GM19035 (cell line): ENCODE results near the gene ZNRF3.
"Not testable (repeated sequence)": the region's sequence is repeated elsewhere in the genome, so short reads cannot be mapped to it uniquely, and the experiment has no call there.

ENCODE experiments used
- ATAC-seq: cut with Tn5 transposase; IDR thresholded peaks from one replicate; pipeline ENCODE4 v1.9.1; 2021; ENCODE audit not compliant: unreplicated experiment

The ZNRF3 gene

GRCh38 chr22:28883917-28884746, 760 bp downstream of the ZNRF3 start:
- ATAC-seq: no peak

DNA sequence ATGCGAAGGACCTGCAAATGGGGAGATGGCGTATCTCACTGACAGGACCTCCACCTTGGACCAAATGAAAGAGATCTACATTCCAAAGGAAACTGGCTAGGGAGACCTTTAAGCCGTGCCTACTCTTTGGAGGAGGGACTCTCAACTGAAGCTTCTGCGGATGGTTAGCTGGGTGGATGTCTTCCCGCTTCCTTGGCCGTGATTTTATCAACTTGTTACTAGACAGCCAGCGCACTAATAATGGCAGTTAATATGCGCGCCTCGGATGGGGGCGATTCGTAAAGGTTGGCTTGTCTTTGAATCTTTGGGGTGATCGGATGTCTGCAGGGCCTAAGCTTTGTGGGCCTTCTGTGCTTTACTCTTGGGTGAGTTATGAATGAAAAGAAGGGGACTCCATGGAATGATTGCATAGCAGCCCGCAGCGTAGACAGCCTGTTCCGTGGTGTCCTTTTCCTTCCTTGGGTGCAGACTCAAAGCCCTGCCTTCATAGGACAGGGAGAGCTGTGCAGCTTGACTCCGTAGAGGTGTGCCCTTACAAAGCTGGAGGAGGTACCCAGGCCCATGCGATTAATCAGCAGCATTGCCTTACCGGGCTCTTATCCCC, 1.5 kb downstream of the ZNRF3 start:
- no peak for ATAC-seq

GRCh38 chr22:28885939-28886338, 2.6 kb downstream of the ZNRF3 start:
- ATAC-seq: no peak

DNA sequence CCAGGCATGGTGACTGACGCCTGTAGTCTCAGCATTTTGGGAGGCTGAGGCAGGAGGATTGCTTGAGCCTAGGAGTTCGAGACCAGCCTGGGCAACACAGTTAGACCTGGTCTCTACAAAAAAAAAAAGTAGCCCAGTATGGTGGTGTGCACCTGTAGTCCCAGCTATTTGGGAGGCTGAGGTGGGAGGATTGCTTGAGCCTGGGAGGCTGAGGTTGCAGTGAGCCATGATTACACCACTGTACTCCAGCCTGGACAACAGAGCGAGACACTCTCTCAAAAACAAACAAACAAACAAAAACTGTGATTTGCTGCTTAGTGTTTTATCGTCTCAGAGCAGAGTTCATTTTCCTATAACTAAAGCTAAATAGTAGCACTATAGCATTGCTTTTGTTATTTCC, 3.3 kb downstream of the ZNRF3 start:
- not testable (repeated sequence) for ATAC-seq

DNA sequence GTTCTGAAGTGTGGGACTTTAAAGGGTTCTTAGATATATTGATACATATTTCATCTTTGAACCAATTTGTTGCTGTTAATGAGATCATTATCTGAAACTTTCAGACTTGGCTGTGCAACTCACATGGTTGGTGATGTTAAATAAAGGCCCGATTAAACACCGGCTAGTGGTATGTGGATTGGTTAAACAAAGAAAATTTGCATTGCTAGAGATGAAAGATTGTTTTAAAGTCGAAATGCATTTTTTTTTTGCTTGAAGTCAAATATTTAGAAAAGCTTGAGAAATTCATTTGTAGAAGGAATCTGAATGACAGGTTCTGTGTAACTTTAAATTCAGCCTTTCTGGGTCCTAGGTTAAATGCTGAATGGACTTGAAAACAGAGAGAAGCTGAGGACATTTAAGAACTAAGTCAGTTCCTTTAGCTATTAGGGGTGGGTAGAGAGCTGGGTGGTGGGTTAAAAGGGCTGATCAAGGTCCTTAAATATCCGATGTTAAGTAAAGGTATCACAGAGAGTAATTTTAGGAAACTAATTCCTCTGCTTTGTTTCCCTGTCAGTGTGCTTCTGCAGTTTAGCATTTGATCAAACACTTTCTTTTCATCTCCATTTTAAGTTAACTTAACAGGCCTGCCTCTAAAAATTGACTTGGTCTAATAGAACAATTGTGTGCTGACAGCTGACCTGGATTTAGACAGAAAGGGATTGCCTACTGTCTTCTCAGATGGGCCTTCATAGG, 4.5 kb downstream of the ZNRF3 start:
- ATAC-seq: no peak

DNA sequence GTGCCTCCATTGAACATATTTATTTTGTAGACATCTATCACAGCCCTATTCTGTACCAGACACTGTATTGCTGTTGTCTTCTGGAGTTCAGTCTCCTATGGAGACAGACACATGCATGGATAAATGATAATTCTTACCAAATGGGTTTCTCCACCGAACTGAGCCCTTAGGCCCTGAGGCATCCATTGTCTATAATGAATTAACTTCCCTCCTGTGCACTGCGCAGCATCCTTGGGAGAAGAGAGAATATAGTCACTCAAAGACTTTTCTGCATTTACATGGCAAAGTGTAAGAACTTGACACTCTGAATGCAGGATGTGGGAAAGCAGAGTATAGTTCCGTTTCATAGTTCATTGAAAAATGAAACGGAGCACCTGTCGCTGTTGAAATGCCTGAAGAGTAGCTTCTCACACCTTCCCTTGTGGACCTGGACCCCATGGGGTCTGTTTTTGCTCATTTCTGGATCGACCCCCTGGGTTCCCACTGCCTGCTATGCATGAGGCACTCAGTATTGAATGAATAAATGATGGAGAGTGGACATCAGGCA, 6.2 kb downstream of the ZNRF3 start:
- no peak for ATAC-seq

- ATAC-seq: no peak
These were observed 7.9 kb downstream of the ZNRF3 start for GRCh38 chr22:28891156-28891733.

DNA sequence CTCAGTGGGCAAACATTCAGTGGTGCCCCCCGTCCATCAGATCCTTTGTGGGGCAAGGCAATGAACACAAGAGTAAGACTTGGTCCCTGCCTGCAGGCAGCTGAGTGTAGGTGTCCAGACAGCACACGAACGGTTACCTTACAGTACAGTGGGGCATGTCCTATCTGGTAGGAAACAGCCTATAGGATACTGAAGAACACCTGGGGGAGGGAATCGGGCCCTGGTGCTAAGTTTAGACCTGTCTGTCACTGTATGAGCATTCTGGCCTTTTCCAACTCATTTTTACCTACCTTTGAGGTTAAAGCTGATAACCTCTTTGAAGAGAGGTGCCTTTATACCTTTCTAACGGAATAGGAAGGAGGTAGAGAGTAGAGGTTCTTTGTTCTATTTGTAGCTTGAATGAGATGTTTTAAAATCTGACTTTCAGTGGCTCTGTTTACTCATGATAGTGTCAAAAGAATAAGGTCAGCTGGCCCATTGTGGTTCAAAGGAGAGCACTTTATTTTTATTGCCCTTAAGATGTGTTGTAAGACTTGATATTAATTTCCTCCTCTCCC, 8.9 kb downstream of the ZNRF3 start:
- ATAC-seq: no peak

DNA sequence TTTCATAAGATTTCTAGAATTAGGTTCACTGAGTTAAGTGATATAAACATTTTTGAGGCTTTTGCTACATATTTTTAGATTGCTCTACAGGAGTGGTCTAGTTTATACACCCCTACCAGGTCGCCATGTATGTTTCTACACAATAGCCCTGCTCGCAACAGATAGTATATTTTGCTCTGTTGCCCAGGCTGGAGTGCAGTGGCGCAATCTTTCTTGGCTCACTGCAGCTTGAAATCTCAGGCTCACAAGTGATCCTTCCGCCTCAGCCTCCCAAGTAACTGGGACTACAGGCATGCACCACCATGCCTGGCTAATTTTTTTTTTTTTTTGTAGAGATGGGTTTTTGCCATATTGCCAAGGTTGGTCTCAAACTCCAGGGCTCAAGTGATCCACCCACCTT, 10.4 kb downstream of the ZNRF3 start:
- ATAC-seq: no peak

DNA sequence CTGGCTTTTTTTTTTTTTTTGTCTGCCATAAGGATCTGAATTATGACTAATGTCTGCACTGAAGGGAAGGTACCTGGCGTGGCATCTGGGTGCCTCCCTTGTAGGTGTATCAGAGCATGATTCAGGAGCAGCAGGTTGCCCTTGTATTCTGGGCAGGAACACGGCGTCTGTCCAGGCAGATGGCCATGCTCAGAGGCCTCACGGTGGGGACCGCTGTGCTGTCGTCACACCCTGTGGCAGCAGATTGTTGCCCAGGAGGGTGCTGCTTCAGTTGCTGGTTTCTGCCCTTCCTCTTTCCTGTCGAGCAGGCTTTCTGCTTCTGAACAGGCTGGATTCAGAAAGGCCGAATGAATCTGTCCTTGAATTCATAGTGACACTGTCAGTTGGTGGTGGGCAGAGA, 11.0 kb downstream of the ZNRF3 start:
- no peak for ATAC-seq

GRCh38 chr22:28894807-28895206, 11.4 kb downstream of the ZNRF3 start:
- no peak for ATAC-seq

- ATAC-seq: no peak
These were observed 13.2 kb downstream of the ZNRF3 start for GRCh38 chr22:28896611-28897010.

- no peak for ATAC-seq
These were observed 14.9 kb downstream of the ZNRF3 start for GRCh38 chr22:28898233-28898629.

GRCh38 chr22:28899199-28899853, 16.0 kb downstream of the ZNRF3 start:
- ATAC-seq: no peak

DNA sequence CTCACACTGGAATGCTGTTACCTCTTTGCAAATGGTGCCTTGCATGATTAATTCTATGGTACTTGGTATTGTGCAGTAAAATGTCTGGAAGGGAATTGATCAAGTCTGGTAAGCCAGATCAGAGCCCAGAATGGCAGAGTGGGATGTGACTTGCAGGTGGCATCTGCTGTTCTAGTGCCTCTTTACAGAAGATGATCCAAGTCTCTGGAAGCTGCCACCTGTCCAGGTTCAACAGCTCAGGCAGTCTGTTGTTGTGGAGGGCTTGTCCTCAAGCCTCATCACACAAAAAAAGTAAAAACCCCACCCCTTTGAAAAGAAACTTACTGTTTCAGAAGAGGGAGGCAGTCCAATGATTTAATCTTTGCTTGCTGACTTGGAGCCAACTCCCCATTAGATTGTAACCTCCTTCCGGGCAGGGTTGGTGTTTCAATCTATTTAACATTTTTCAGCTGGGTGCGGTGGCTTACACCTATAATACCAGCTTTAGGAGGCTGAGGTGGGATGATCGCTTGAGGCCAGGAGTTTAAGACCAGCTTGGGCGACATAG, 17.1 kb downstream of the ZNRF3 start:
- ATAC-seq: no peak

DNA sequence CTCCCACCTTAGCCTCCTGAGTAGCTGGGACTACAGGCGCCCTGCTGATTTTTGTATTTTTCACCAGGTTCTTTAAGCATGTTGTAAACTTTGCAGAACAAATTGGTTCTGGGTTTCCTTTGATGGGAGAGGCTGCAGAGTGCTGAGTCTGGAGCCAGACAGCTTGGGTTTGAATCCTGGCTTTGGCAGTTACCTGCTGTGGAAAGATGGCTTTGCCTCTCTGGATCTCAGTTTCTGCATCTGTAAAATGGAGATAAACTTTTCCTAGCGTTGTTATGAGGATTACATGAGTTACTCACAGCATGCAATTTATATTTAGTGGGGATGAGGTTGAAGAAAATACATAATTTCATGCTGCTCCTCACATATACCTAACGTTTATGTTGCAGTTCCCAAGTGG, 19.1 kb downstream of the ZNRF3 start:
- no peak for ATAC-seq

DNA sequence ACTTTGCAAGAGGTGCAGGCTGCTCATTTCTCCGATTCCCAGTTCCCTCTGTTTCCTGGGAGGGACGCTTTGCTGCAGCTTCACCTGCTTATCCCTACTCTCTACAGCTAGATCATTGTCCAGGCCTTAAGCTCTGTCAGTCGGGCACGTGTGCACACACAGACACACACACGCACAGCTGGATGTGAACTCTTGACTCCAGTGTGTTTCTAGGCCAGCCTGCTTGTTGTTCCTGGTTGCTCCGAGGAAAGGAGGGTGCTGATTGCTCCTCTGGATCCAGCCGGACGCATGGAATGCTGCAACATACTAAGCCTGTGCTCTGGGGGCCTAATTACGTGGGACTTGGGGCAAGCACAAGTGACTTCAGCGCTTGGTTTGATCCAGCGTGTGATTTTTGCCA, 19.7 kb downstream of the ZNRF3 start:
- no peak for ATAC-seq

- ATAC-seq: no peak
These were observed 20.4 kb downstream of the ZNRF3 start for GRCh38 chr22:28903729-28904128.

- no peak for ATAC-seq
These were observed 21.0 kb downstream of the ZNRF3 start for GRCh38 chr22:28904211-28904896.
